Iris pigment epithelial cell (primary cell): ENCODE data around the gene CPT1A.
A peak's percentile ranks its signal among the peaks of the same experiment; 100 is the strongest.

Source experiments
- DNase-seq: peaks from one replicate; pipeline ENCODE4 v3.0.0-alpha.2; 2011; ENCODE audit warnings: low read depth

The CPT1A gene

GRCh38 chr11:68831124-68831523 lies 10.6 kb downstream of the CPT1A start:
- DNase-seq = no peak

DNA sequence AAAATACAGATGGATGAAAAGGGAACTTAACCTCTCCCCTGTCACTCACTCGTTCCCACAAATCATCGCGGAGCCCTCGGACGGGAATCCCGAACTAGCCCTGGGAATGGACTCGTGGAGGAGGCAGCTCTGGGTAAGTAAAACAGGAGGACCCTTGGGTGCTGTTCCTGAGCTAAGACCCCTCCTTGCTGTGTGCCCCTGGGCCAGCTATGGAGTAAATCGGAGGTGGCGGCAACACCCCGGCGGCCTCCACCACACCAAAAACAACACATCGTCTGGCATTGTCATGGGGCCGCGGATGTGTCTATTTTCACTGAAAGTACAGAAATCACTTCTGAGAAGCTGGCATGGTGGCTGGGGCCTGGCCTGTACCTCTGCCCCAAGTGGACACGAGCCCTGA lies 12.1 kb downstream of the CPT1A start:
- DNase-seq = no peak

DNA sequence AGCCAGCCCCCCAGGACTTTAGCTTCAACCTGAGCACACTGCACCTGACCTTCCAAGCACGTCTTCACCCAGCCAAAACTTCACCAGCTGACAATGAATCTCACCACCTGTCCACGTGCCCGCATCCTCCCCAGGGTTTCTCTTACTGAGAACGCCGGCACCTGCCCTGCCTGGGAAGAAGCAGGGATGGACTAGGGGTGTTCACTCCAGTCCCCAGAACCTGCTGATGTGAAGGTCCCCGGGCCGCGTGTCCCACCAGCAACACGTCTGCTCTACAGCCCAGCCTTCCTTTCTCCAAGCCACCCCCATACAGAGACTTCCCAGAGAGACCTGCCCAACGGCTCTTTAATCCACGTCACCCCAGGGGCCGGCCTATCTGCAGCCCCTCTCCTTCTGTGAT lies 12.8 kb downstream of the CPT1A start:
- no peak for DNase-seq

DNA sequence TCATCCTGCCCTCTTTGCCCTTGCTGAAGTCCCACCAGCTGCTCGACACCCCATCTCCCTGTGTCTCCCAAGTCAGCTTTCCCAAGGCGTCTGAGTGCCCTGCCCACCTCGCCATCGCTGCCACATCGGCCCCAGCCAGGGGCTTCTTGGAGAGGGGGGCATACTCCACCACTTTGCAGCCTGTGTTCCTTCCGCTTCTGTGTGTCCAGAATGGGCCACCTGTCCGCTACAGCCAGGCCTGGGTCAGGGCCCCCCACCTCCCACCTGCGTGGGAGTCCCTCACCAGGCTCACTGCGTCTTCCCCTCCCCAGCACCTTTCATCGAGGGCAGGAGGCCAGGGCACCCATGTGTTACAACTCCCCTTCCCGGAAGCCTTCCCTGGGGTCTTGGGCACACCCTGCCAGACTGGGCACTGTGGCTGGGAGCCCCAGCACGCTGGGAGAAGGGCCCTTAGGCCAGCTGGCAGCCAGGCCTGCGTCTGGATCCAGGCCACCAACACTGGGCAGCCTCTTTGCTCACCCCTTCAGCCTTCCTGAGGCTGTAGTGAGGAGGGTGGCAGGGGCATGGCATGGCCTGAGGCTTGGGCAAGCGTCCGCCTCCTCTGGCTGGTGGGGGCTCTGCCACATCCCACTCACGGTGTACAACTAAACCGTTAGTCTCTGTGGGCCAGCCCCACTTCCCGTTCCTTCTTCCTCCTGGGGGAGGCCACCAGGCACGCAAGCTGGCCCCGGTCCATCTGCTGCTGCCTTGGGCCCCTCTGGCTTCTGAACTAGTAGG lies 13.4 kb downstream of the CPT1A start:
- DNase-seq = no peak

GRCh38 chr11:68827733-68828132 lies 14.0 kb downstream of the CPT1A start:
- DNase-seq = no peak

DNA sequence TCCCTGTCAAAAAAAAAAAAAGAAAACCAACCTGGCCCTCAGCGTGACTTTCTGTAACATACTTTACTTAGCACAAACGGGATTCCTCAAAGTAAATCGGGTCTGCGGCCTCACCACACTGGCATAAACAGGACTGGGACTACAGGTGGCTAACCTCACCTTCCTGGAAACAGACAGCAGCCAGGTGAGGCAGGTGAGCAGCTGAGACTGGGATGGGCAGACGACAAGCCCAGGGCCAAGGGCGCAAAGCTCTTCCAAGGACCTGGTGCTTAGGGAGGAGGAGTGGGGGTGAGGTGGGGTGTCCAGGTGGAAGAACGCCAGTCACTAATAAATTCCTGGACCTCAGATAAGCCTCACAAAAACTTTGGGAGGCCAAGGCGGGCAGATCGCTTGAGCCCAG lies 15.0 kb downstream of the CPT1A start:
- DNase-seq = no peak

- no peak for DNase-seq
These were observed 16.1 kb downstream of the CPT1A start for GRCh38 chr11:68825571-68825970.

DNA sequence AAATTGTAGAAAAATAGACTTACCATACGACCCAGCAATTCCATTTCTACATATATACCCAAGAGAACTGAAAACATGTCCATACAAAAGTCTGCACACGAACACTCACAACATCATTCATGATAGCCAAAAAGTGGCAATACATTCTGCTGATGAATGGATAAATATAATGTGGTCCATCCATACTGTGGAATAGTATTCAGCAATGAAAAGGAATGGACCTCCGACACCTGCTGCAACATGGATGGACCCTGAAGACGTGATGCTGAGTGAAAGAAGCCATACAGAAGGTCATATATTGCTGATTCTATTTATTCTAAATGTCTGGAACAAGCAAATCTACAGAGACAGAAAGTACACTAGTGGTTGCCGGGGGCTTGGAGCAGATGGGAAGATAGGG lies 19.2 kb downstream of the CPT1A start:
- DNase-seq = no peak

DNA sequence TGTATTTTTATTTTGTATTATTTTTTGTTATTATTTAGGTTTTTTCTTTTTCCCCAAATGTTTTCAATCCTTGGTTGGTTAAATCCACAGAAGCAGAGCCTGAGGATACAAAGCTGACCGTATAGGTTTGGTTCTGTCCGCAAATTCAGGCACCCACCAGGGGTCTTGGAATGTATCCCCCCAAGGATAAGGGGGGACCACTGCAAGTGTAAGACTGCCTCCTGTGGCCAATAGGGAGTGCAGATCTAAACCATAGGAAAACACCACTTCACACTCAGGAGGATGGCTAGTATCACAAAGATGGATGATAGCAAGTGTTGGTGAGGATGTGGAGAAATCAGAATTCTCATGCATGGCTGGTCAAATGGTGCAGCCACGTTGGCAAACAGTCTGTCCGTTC lies 20.0 kb downstream of the CPT1A start:
- no peak for DNase-seq

- no peak for DNase-seq
These were observed 22.4 kb downstream of the CPT1A start for GRCh38 chr11:68819362-68819761.

GRCh38 chr11:68818181-68818580 lies 23.5 kb downstream of the CPT1A start:
- no peak for DNase-seq

DNA sequence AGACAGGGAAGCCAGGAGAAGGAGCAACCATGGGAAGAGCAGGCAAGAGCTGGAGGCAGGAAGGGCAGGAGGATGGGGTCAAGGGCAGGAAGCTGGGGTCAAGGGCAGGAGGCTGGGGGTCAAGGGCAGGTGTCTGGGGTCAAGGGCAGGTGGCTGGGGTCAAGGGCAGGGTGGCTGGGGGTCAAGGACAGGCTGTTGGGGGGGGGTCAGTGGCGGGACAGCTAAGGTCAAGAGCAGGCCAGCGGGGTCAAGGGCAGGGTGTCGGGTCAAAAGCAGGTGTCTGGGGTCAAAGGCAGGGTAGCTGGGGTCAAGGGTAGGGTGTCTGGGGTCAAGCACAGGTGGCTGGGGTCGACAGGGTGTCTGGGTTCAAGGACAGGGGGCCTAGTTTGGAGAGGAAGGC lies 24.2 kb downstream of the CPT1A start:
- DNase-seq = no peak

DNA sequence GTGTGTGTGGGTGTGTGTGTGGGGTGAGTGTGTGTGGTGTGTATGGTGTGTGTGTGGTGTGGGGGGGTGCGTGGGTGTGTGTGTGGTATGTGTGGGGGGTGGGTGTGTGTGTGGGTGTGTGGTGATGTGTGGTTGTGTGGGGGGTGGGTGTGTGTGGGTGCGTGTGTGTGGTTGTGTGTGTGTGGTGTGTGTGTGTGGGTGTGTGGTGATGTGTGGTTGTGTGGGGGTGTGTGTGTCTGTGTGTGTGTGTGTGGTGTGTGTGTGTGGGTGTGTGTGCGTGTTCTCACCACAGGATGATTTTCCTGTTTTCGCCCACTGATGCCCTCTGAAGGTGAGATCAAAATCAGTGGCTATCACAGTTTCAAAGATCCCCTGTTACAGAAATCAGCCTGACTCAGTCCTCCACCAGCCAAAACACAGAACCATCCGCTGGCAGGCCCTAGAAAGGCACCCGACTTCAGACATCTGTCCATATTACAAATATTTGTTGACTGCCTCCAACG lies 24.7 kb downstream of the CPT1A start:
- no peak for DNase-seq

- no peak for DNase-seq
These were observed 25.4 kb downstream of the CPT1A start for GRCh38 chr11:68816251-68816776.

DNA sequence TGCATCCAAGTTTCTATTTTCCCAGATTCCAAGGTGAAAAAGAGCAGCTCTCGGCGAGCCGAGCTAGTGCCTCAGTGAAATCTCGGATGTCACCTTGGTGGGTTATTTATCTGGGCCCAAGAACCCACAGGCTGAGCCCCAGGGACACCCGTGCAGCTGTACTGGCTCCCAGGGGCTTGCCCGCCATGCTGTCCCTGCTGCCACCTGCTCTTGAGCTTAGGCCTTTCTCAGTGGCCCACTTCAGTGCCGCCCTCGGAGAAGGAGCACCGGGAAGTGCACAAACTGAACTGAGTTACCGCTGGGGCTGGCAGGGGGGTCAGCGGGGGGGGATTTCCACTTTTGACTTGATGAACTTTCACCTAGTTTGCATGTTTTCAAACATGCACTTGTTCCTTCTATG lies 27.9 kb downstream of the CPT1A start:
- DNase-seq = no peak

- no peak for DNase-seq
These were observed 29.2 kb downstream of the CPT1A start for GRCh38 chr11:68812526-68812925.

- DNase-seq = no peak
These were observed 31.6 kb downstream of the CPT1A start for GRCh38 chr11:68810164-68810563.

DNA sequence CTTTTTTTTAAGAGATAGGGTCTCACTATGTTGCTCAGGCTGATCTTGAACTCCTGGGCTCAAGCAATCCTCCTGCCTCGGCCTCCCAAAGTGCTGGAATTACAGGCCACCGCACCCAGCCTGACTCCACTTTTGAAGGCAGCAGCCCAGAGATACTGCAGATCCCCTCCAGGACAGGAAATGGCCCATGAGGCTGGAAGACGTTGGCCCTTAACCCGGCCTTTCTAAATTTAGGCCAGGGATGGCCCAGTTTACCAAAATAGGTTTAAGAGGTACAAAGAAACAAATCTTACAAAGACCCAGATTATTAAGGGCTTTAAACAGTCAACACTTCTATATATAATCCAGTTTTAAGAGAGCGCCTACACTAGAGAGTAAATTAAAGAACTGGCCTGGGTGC lies 32.2 kb downstream of the CPT1A start:
- no peak for DNase-seq

- DNase-seq = no peak
These were observed 32.9 kb downstream of the CPT1A start for GRCh38 chr11:68808787-68809186.

GRCh38 chr11:68806931-68807844 lies 34.5 kb downstream of the CPT1A start:
- peak; percentile 80 for DNase-seq

DNA sequence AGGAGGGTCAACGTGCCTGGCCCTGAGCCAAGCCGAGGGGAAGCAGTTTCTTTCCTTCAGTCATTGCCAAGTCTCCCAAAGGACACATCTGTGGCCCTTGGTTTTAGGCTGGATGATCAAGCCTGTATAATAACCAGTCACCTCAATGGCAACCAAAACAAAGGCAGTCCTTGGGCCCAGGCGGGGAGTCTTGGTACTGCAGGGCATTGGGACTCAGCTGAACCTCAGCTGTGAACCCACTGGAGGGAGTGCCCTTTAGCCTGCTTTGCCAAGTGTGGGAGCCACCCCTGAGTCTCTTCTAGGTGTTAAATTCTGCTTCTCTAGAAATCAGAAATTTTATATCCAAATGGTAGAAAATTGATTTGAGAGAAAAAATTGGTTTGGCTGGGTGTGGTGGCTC lies 36.9 kb downstream of the CPT1A start:
- no peak for DNase-seq

- DNase-seq = no peak
These were observed 38.0 kb downstream of the CPT1A start for GRCh38 chr11:68803766-68804165.
